A549 treated with ZK216348 at 1 μM for 4 hours (cell line): ENCODE measurements around the gene YIPF5. TPM values are rescaled to one million over a fixed set of nuclear protein-coding genes. Genes with fewer than 3 reads are reported as not detected.

Source experiments
- total RNA-seq: library from RNA; stranded (reverse); fragments of 200-300 nt; extraction: Qiagen RNA extraction; gene quantifications from 5 replicates; pipeline ENCODE4 v1.2.3, GENCODE V29; 2022; ENCODE audit warnings: low read depth

YIPF5 gene
- total RNA-seq = 68.0 to 82.0 TPM (median 71.1 TPM) in 5 replicates

DNA sequence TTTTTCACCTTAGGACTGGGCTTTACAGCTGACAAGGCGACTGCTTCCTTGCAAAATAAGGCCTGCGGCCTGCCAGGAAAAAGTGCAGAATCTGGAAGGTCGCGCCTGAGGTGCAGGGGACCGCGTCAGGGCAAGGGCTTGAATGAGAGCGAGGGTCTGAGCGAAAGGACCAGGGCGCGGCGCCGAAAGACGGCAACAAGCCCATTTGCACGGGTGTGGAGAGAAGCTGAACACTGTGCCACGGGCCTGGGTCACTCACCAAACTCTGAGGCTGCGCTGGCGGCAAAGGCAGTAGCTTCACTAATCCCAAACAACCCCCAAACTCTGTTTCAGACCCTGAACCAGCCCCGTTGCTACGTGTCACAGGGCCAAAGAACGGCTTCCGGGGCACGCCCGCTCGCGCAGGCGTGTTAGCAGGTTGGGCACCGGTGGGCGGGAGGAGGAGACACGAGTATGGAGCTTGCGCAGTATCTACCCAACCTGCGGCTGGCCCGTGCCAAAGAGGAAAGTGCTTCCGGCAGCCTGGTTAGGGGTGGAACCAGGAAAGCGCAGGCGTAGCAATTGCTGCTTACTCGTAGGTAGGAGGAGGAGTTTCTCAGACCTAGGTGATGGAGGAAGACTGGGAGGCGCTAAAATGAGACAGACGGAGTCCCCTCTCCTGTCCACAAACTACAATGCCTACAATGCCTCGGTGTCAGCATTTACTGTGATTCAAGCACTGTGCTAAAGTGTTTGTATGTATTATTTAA, at the start of gene YIPF5, which contains the start of gene KCTD16:
YIPF5 (minus strand) TSS at position 384 of the 749 bp plus-strand sequence. CDS start 704 bp downstream, outside the sequence.
KCTD16 (plus strand) TSS at position 598 of the 749 bp plus-strand sequence.

Other genes with a start within 250 kb of the YIPF5 start
- gene KCTD16, start 214 bp upstream of the YIPF5 start, total RNA-seq = 0.01 TPM in 2 of 5 replicates, not detected in the others